GM12878 (cell line): ENCODE measurements around the gene SQSTM1. TPM values are rescaled to one million over a fixed set of nuclear protein-coding genes. Genes with fewer than 3 reads are reported as not detected.

Source experiments
- ATAC-seq: fragments of 200-7000 bp; cut with Tn5 transposase; 3 replicates; pipeline ENCODE4 v1.9.1; 2020; ENCODE audit warnings: mild to moderate bottlenecking, moderate library complexity
- BruUV-seq: library from RNA; stranded (reverse); fragments of 400-500 nt; replicated peaks from 2 replicates; lab custom pipeline; 2021; lab: Mats Ljungman, UMichigan
- CTCF ChIA-PET: fragments of 300-600 bp; sonication (Branson Sonifier 250); formaldehyde crosslinking; extraction: SDS; loops from one replicate; lab custom pipeline; 2021; ENCODE audit warnings: inconsistent platforms; lab: Yijun Ruan, JAX
- POLR2A ChIA-PET: fragments of 350-600 bp; formaldehyde crosslinking; extraction: SDS; loops from one replicate; lab custom pipeline; 2021; ENCODE audit warnings: inconsistent platforms; lab: Charles Lee
- RAD21 ChIA-PET: fragments of 300-600 bp; sonication (Branson Sonifier 250); formaldehyde crosslinking; loops from one replicate; lab custom pipeline; 2023; ENCODE audit warnings: antibody characterized with exemption; ENCODE audit not compliant: unreplicated experiment; lab: Charles Lee
- SMC1A ChIA-PET: fragments of 300-600 bp; sonication (Branson Sonifier 250); formaldehyde crosslinking; loops from one replicate; lab custom pipeline; 2023; ENCODE audit not compliant: unreplicated experiment, uncharacterized antibody; lab: Charles Lee
- DNase-seq: peaks from one replicate; pipeline ENCODE4 v3.0.0-alpha.2; 2011; ENCODE audit warnings: low read depth, low spot score
- FAIRE-seq: peaks from 3 replicates; lab custom pipeline; 2011; peaks lifted over from hg19 to GRCh38; lab: Jason Lieb, UNC
- H2AFZ ChIP-seq: 2 replicates; pipeline ENCODE4 v1.6.0; 2011; ENCODE audit warnings: low read depth, low read length, control low read depth; ENCODE audit not compliant: control insufficient read depth
- H3K27ac ChIP-seq: 2 replicates; pipeline ENCODE4 v1.5.1; 2011; ENCODE audit warnings: control low read depth; ENCODE audit not compliant: control insufficient read depth, insufficient read depth
- H3K27me3 ChIP-seq, 2 experiments: replicated peaks in 1 of 2; 2 replicates each; pipeline versions ENCODE4 v1.6.0 to v1.6.1; 2011; ENCODE audit warnings: low read length in 1 of 2; ENCODE audit not compliant: control insufficient read depth in 2 of 2, insufficient read depth in 2 of 2
- H3K36me3 ChIP-seq, 2 experiments: 2 replicates each; pipeline ENCODE4 v1.5.1; 2011; ENCODE audit warnings: low read length in 1 of 2; ENCODE audit not compliant: control insufficient read depth in 2 of 2, insufficient read depth in 2 of 2
- H3K4me1 ChIP-seq: 2 replicates; pipeline ENCODE4 v1.6.1; 2011; ENCODE audit warnings: mild to moderate bottlenecking, low read length, moderate library complexity, mixed read lengths; ENCODE audit not compliant: control insufficient read depth, insufficient read depth
- H3K4me2 ChIP-seq: 2 replicates; pipeline ENCODE4 v1.6.0; 2011; ENCODE audit warnings: control low read depth; ENCODE audit not compliant: control insufficient read depth, insufficient read depth
- H3K4me3 ChIP-seq: fragments of 200-600 bp; sonication (generic); 2 replicates; pipeline ENCODE4 v1.5.1; 2016
- H3K79me2 ChIP-seq: 2 replicates; pipeline ENCODE4 v1.6.0; 2011; ENCODE audit warnings: low read length; ENCODE audit not compliant: control insufficient read depth, insufficient read depth
- H3K9ac ChIP-seq: 2 replicates; pipeline ENCODE4 v1.8.0; 2011; ENCODE audit warnings: low read length, control low read depth, mixed read lengths; ENCODE audit not compliant: control insufficient read depth, insufficient read depth
- H3K9me3 ChIP-seq: replicated peaks from 3 replicates; pipeline ENCODE4 v1.5.1; 2011; ENCODE audit warnings: mild to moderate bottlenecking, low read length; ENCODE audit not compliant: control insufficient read depth, insufficient read depth
- H4K20me1 ChIP-seq: 2 replicates; pipeline ENCODE4 v1.6.0; 2011; ENCODE audit not compliant: control insufficient read depth, insufficient read depth
- CBX3 ChIP-seq: fragments of 200-600 bp; sonication (generic); IDR thresholded peaks from 2 replicates; pipeline ENCODE4 v1.6.1; 2016; ENCODE audit warnings: low read depth, borderline replicate concordance
- DPF2 ChIP-seq: fragments of 450-650 bp; IDR thresholded peaks from 2 replicates; pipeline ENCODE4 v1.6.1; 2017; ENCODE audit warnings: mild to moderate bottlenecking
- POLR2A ChIP-seq: IDR thresholded peaks from 2 replicates; pipeline ENCODE4 v1.6.1; 2011; ENCODE audit warnings: low read depth, mild to moderate bottlenecking, low read length
- POLR2AphosphoS5 ChIP-seq: IDR thresholded peaks from 2 replicates; pipeline ENCODE4 v1.6.1; 2011; ENCODE audit warnings: mild to moderate bottlenecking, low read length, inconsistent platforms
- WGBS: methylation state at CpG from one replicate; pipeline ENCODE4 v1.1.6; 2016; ENCODE audit warnings: low lambda C conversion rate; ENCODE audit not compliant: insufficient replicate concordance, insufficient coverage; ENCODE audit errors: missing lambda C conversion rate; 5-methylcytosine and 5-hydroxymethylcytosine counted together
- in situ Hi-C: fragments of 300-500 bp; cut with MboI; formaldehyde crosslinking; loops from 9 replicates; pipeline ENCODE4 v1.14.3; 2018; ENCODE audit warnings: mixed read lengths
- intact Hi-C: fragments of 100-400 bp; cut with micrococcal nuclease; formaldehyde crosslinking; loops from one replicate; pipeline ENCODE4 v1.14.2; 2022; ENCODE audit not compliant: unreplicated experiment
- polyA plus RNA-seq, 11 experiments: library from polyadenylated mRNA; depleted of rRNA in 4 of 11; unstranded in 6 of 11; stranded (reverse) in 5 of 11; fragments of >200 nt; fragmentation: Nextera tagmentation in 4 of 11; fragmentation: Illumina TruSeq in 1 of 11; extraction: Ambion mirVana in 4 of 11; extraction: Trizol in 1 of 11; gene quantifications; 1 replicate in 1 of 11; 2 replicates in 10 of 11; pipeline versions ENCODE4 v1.2.1 to v1.2.3, GENCODE V29; 2011 to 2016; ENCODE audit warnings: inconsistent platforms in 2 of 11, missing spikeins in 2 of 11, low read depth in 1 of 11
- total RNA-seq, 4 experiments: library from RNA; depleted of rRNA in 3 of 4; stranded (reverse); fragments of >200 nt in 3 of 4; fragmentation: Illumina TruSeq in 1 of 4; extraction: Trizol in 1 of 4; gene quantifications; 2 replicates each; pipeline versions ENCODE4 v1.2.1 to v1.2.3, GENCODE V29; 2013 to 2021

The SQSTM1 gene
- total and polyA plus RNA-seq, 10 of the 15 experiments (the other 5 are each of a cell fraction or from before 2014, with no cell fraction given) = 6.3 to 138 (median 62.1) TPM

- H3K36me3 ChIP-seq = peaks cover 19 to 30% of the 10 kb centered on the region in 2 experiments
- no peaks in the 10 kb centered on the region for H3K27me3 ChIP-seq
- POLR2A ChIA-PET = interaction anchor here (1.2 kb wide), 1 partner anchor 9 kb away, joined by 3 read pairs; no protein-coding TSS in a partner anchor
- SMC1A ChIA-PET = interaction anchor here (0.6 kb wide), 1 partner anchor 23 kb away, joined by 3 read pairs; no protein-coding TSS in a partner anchor
- H3K9me3 ChIP-seq = no peaks in the 10 kb centered on the region
- 0 out of 2 replicates have a peak, but pooled peaks have one; percentile 8 for TF ChIP-seq POLR2AphosphoS5
- peak; percentile 45; the same call in 1 of the 2 replicates for TF ChIP-seq POLR2A
- no peak for TF ChIP-seq CBX3
- no peak overlapping the region for H3K4me2 ChIP-seq
- ATAC-seq = no peak
- no peak overlapping the region for H3K27ac ChIP-seq
- WGBS = 97% methylated on average over 7 of the region's 7 CpGs
- no peak for DNase-seq
- CTCF ChIA-PET = interaction anchor here (1.0 kb wide), 1 partner anchor 26 kb away, joined by 3 read pairs; no protein-coding TSS in a partner anchor
- no peaks in the 10 kb centered on the region for H3K4me1 ChIP-seq
- RAD21 ChIA-PET = no interaction called here
- no peak overlapping the region for H3K9ac ChIP-seq
- no TSS peak for BruUV-seq
- FAIRE-seq = no peak
- peaks cover under 1% of the 10 kb centered on the region; the same call in 1 of the 2 replicates for H4K20me1 ChIP-seq
- H3K4me3 ChIP-seq = no peak overlapping the region
- H3K79me2 ChIP-seq = no peaks in the 10 kb centered on the region
- in situ Hi-C loops (no loop called here), intact Hi-C loops (no loop called here)
- no peak overlapping the region for H2AFZ ChIP-seq
Measured at GRCh38 chr5:179830818-179831468, 10.2 kb downstream of the SQSTM1 start.

GRCh38 chr5:179832039-179832745, 11.5 kb downstream of the SQSTM1 start:
- in situ Hi-C loops = no loop called here
- CTCF ChIA-PET = no interaction called here

More at GRCh38 chr5:179832039-179832745, 11.5 kb downstream of the SQSTM1 start:
- ChIA-PET SMC1A (no interaction called here), POLR2A (interaction anchor here (0.5 to 0.8 kb wide), 2 partner anchors 12 to 15 kb away, joined by 3 to 6 read pairs; partner anchors contain the start of gene SQSTM1)
- no peak overlapping the region for H3K27ac ChIP-seq
- no peak overlapping the region for H3K4me3 ChIP-seq
- no peak for ATAC-seq
- H3K9me3 ChIP-seq = no peaks in the 10 kb centered on the region
- H4K20me1 ChIP-seq = no peaks in the 10 kb centered on the region
- TF ChIP-seq DPF2 = no peak
- TF ChIP-seq POLR2AphosphoS5 = peak; percentile 42
- TF ChIP-seq POLR2A = peak; percentile 58
- TF ChIP-seq, all 136 proteins: peak for 2
- Histone ChIP-seq H3K27me3 (no peaks in the 10 kb centered on the region), H3K79me2 (no peaks in the 10 kb centered on the region), H3K9ac (no peak overlapping the region), H3K36me3 (peaks cover 24 to 42% of the 10 kb centered on the region in 2 experiments), H3K4me2 (no peak overlapping the region), H3K4me1 (peaks cover 9% of the 10 kb centered on the region), H2AFZ (no peak overlapping the region)
- FAIRE-seq (no peak), DNase-seq (no peak)
- WGBS = 91% methylated on average over 19 of the region's 20 CpGs
- no TSS peak for BruUV-seq
- intact Hi-C loops = no loop called here
- RAD21 ChIA-PET = interaction anchor here (1.0 kb wide), 1 partner anchor 69 kb away, joined by 3 read pairs; no protein-coding TSS in a partner anchor
